Stimulated activated CD4-positive, alpha-beta T cell treated with anti-CD3 and anti-CD28 coated beads, Interleukin-1b, Interleukin-23, amount 100 ng/mL, for 1 hour (primary cell): Measurements from ENCODE around the gene GPC3.
"Not testable (repeated sequence)": the region's sequence is repeated elsewhere in the genome, so short reads cannot be mapped to it uniquely, and the experiment has no call there.

Experiments used
- DNase-seq, 2 donors: peaks; one replicate each; pipeline ENCODE4 v3.0.0-alpha.2; 2020; ENCODE audit warnings: low read depth in 2 of 2

The GPC3 gene

GRCh38 chrX:133650239-133650638 lies 335.2 kb downstream of the GPC3 start:
- DNase-seq = no peak

- DNase-seq = no peak
These were observed 335.7 kb downstream of the GPC3 start for GRCh38 chrX:133649651-133650050.

GRCh38 chrX:133648594-133648993 lies 336.8 kb downstream of the GPC3 start:
- DNase-seq = no peak

GRCh38 chrX:133646719-133647116 lies 338.7 kb downstream of the GPC3 start:
- no peak for DNase-seq

- DNase-seq = no peak
These were observed 339.2 kb downstream of the GPC3 start for GRCh38 chrX:133645977-133646718.

GRCh38 chrX:133645256-133645655 lies 340.1 kb downstream of the GPC3 start:
- DNase-seq = no peak

- no peak for DNase-seq
These were observed 345.0 kb downstream of the GPC3 start for GRCh38 chrX:133640161-133641015.

GRCh38 chrX:133639726-133640125 lies 345.7 kb downstream of the GPC3 start:
- DNase-seq = no peak

GRCh38 chrX:133638285-133638684 lies 347.1 kb downstream of the GPC3 start:
- DNase-seq = no peak

- no peak for DNase-seq
These were observed 347.6 kb downstream of the GPC3 start for GRCh38 chrX:133637765-133638164.

GRCh38 chrX:133636009-133636408 lies 349.4 kb downstream of the GPC3 start:
- DNase-seq = no peak

GRCh38 chrX:133634416-133634815 lies 351.0 kb downstream of the GPC3 start:
- no peak for DNase-seq

GRCh38 chrX:133633950-133634349 lies 351.4 kb downstream of the GPC3 start:
- no peak for DNase-seq

- DNase-seq = no peak
These were observed 352.2 kb downstream of the GPC3 start for GRCh38 chrX:133633162-133633561.

- no peak for DNase-seq
These were observed 355.0 kb downstream of the GPC3 start for GRCh38 chrX:133630362-133630761.

GRCh38 chrX:133627673-133628072 lies 357.7 kb downstream of the GPC3 start:
- no peak for DNase-seq

GRCh38 chrX:133621384-133621783 lies 364.0 kb downstream of the GPC3 start:
- not testable (repeated sequence) for DNase-seq

- DNase-seq = no peak
These were observed 373.7 kb downstream of the GPC3 start for GRCh38 chrX:133611676-133612075.

- no peak for DNase-seq
These were observed 375.3 kb downstream of the GPC3 start for GRCh38 chrX:133610056-133610455.

GRCh38 chrX:133609166-133609565 lies 376.2 kb downstream of the GPC3 start:
- DNase-seq = no peak

GRCh38 chrX:133608406-133608805 lies 377.0 kb downstream of the GPC3 start:
- no peak for DNase-seq

GRCh38 chrX:133607419-133608348 lies 377.7 kb downstream of the GPC3 start:
- no peak for DNase-seq
